OCI-LY7 (cell line): ENCODE measurements around the gene TRAF2. TPM values are rescaled to one million over a fixed set of nuclear protein-coding genes. Genes with fewer than 3 reads are reported as not detected.

Source experiments
- BruUV-seq: library from RNA; stranded (reverse); fragments of 400-500 nt; replicated peaks from 2 replicates; lab custom pipeline; 2021; lab: Mats Ljungman, UMichigan
- CTCF ChIA-PET: fragments of 300-600 bp; sonication (Branson Sonifier 250); formaldehyde crosslinking; loops from one replicate; lab custom pipeline; 2022; ENCODE audit warnings: antibody characterized with exemption; ENCODE audit not compliant: unreplicated experiment; lab: Charles Lee
- POLR2A ChIA-PET: fragments of 300-600 bp; sonication (Branson Sonifier 250); formaldehyde crosslinking; loops from one replicate; lab custom pipeline; 2022; ENCODE audit warnings: antibody characterized with exemption; lab: Charles Lee
- DNase-seq: peaks from one replicate; pipeline ENCODE4 v3.0.0-alpha.2; 2015; ENCODE audit warnings: low spot score
- H2AFZ ChIP-seq: fragments of 200-600 bp; sonication (generic), shearing (Covaris generic); 2 replicates; pipeline ENCODE4 v1.6.1; 2014; ENCODE audit warnings: mild to moderate bottlenecking, antibody characterized with exemption, low read length, moderate library complexity
- H3K27ac ChIP-seq: fragments of 200-600 bp; sonication (generic); 2 replicates; pipeline ENCODE4 v1.5.1; 2014; ENCODE audit warnings: mixed run types, low read depth, mild to moderate bottlenecking, moderate library complexity, low read length, inconsistent platforms; ENCODE audit not compliant: poor library complexity, severe bottlenecking
- H3K36me3 ChIP-seq: fragments of 200-600 bp; sonication (generic); 2 replicates; pipeline ENCODE4 v1.6.1; 2014; ENCODE audit warnings: mild to moderate bottlenecking, antibody characterized with exemption, low read length, moderate library complexity, mixed read lengths; ENCODE audit not compliant: insufficient read depth
- H3K4me1 ChIP-seq: fragments of 200-600 bp; sonication (generic); 2 replicates; pipeline ENCODE4 v1.5.1; 2014; ENCODE audit warnings: mild to moderate bottlenecking, low read length; ENCODE audit not compliant: insufficient read depth, poor library complexity, severe bottlenecking
- H3K4me2 ChIP-seq: fragments of 200-600 bp; sonication (generic); 2 replicates; pipeline ENCODE4 v1.6.1; 2014; ENCODE audit warnings: mild to moderate bottlenecking, low read length
- H3K4me3 ChIP-seq: fragments of 200-600 bp; sonication (generic); 2 replicates; pipeline ENCODE4 v1.5.1; 2014; ENCODE audit warnings: mild to moderate bottlenecking, low read depth, low read length; ENCODE audit not compliant: poor library complexity, severe bottlenecking
- H3K79me2 ChIP-seq: fragments of 200-600 bp; sonication (generic); 2 replicates; pipeline ENCODE4 v1.6.1; 2016; ENCODE audit warnings: low read depth, mild to moderate bottlenecking, low read length, moderate library complexity, mixed read lengths; ENCODE audit not compliant: insufficient read depth
- H3K9me2 ChIP-seq: fragments of 200-600 bp; sonication (generic); 2 replicates; pipeline ENCODE4 v1.6.1; 2016; ENCODE audit warnings: mild to moderate bottlenecking, low read length, mixed read lengths; ENCODE audit not compliant: insufficient read depth
- H3K9me3 ChIP-seq: fragments of 200-600 bp; sonication (generic); 2 replicates; pipeline ENCODE4 v1.6.1; 2014; ENCODE audit warnings: mild to moderate bottlenecking, mixed run types, low read length, mixed read lengths
- H4K20me1 ChIP-seq: fragments of 200-600 bp; sonication (generic); 2 replicates; pipeline ENCODE4 v1.6.1; 2014; ENCODE audit warnings: mild to moderate bottlenecking, antibody characterized with exemption, low read length, moderate library complexity, mixed read lengths; ENCODE audit not compliant: insufficient read depth
- CTCF ChIP-seq: fragments of 200-600 bp; sonication (generic); conservative IDR thresholded peaks from 2 replicates; pipeline ENCODE4 v1.5.1; 2014; ENCODE audit warnings: mild to moderate bottlenecking, antibody characterized with exemption, low read length, moderate library complexity, mixed read lengths
- EZH2phosphoT487 ChIP-seq: fragments of 200-600 bp; sonication (generic); IDR thresholded peaks from 2 replicates; pipeline ENCODE4 v1.6.1; 2018; ENCODE audit warnings: low read depth, borderline replicate concordance, mild to moderate bottlenecking, mixed run types, antibody characterized with exemption, low read length, moderate library complexity, mixed read lengths
- intact Hi-C: fragments of 100-400 bp; cut with micrococcal nuclease; formaldehyde crosslinking; loops from one replicate; pipeline ENCODE4 v1.10.0; 2022; ENCODE audit not compliant: unreplicated experiment
- total RNA-seq, 2 experiments: library from RNA; depleted of rRNA in 1 of 2; stranded (reverse); fragments of >200 nt in 1 of 2; shearing (Covaris generic) in 1 of 2; gene quantifications; 2 replicates each; pipeline ENCODE4 v1.2.3, GENCODE V29; 2014 to 2022

The TRAF2 gene
- total RNA-seq, 2 experiments from 2014 or later: 31.4 to 40.5 TPM

- no TSS peak for BruUV-seq
- intact Hi-C loops: loop anchor here (2.0 kb wide), 2 partner anchors 47 to 59 kb away; partner anchors contain the start of genes PAXX and TRAF2
- H2AFZ ChIP-seq: no peak overlapping the region
Measured at GRCh38 chr9:136945333-136946227, 59.3 kb downstream of the TRAF2 start.

GRCh38 chr9:136946228-136947027 lies 60.1 kb downstream of the TRAF2 start:
- H2AFZ ChIP-seq: no peak overlapping the region
- no peak overlapping the region for H3K4me2 ChIP-seq
- no TSS peak for BruUV-seq
- DNase-seq: no peak
- H3K79me2 ChIP-seq: peaks cover 10% of the 10 kb centered on the region; the same call in 1 of the 2 replicates
- peaks cover 36% of the 10 kb centered on the region for H3K4me1 ChIP-seq
- H3K27ac ChIP-seq: no peak overlapping the region
- no peaks in the 10 kb centered on the region for H3K9me3 ChIP-seq
- intact Hi-C loops: no loop called here
- H3K4me3 ChIP-seq: no peak overlapping the region
- CTCF ChIA-PET: no interaction called here
- H3K36me3 ChIP-seq: peaks cover 18% of the 10 kb centered on the region
- POLR2A ChIA-PET: no interaction called here
- no peaks in the 10 kb centered on the region for H4K20me1 ChIP-seq
- TF ChIP-seq EZH2phosphoT487 (no peak), CTCF (no peak)
- H3K9me2 ChIP-seq: no peaks in the 10 kb centered on the region

More at GRCh38 chr9:136945333-136946227, 59.3 kb downstream of the TRAF2 start:
- Histone ChIP-seq H3K4me1 (peaks cover 34% of the 10 kb centered on the region), H3K4me3 (no peak overlapping the region), H3K9me2 (no peaks in the 10 kb centered on the region), H3K9me3 (no peaks in the 10 kb centered on the region), H3K27ac (no peak overlapping the region), H4K20me1 (no peaks in the 10 kb centered on the region), H3K36me3 (peaks cover 26% of the 10 kb centered on the region), H3K79me2 (peaks cover 10% of the 10 kb centered on the region; the same call in 1 of the 2 replicates), H3K4me2 (peak overlapping the region; percentile 41; the same call in 1 of the 2 replicates)
- POLR2A ChIA-PET: interaction anchor here (0.5 kb wide), 1 partner anchor 125 kb away, joined by 4 read pairs; no protein-coding TSS in a partner anchor
- TF ChIP-seq EZH2phosphoT487 (no peak), CTCF (no peak)
- CTCF ChIA-PET: no interaction called here
- no peak for DNase-seq
